ENCODE results near the gene CD4. TPM values are rescaled to one million over a fixed set of nuclear protein-coding genes. Genes with fewer than 3 reads are reported as not detected.

The CD4 gene
- total RNA-seq, 2 donors from 2014 or later, result 0.77 to 1.3 TPM

- H3K27ac Mint-ChIP-seq, result no peak overlapping the region
- 93 to 100% methylated on average over 3 to 4 of the region's 4 CpGs for WGBS, 2 experiments (ENCODE audit: insufficient coverage in 1 of 2, insufficient read length in 1 of 2)
- H3K36me3 Mint-ChIP-seq (ENCODE audit: low read depth), result peaks cover 31% of the 10 kb centered on the region
- no peak for TF ChIP-seq CTCF (conservative IDR thresholded peaks at IDR 0.05)
- DNase-seq, result no peak
- H3K4me3 Mint-ChIP-seq, result peak overlapping the region; percentile 82
- H3K27me3 Mint-ChIP-seq (ENCODE audit: insufficient read depth), result peaks cover 40% of the 10 kb centered on the region
- no peak overlapping the region for H3K27ac ChIP-seq (ENCODE audit: low read depth, low read length)
- peaks cover 26% of the 10 kb centered on the region for H3K36me3 ChIP-seq (ENCODE audit: control insufficient read depth, insufficient read depth, low read length)
- peaks cover 8% of the 10 kb centered on the region for H3K4me1 ChIP-seq (ENCODE audit: control insufficient read depth, insufficient read depth, low read length)
- H3K27me3 ChIP-seq (ENCODE audit: control insufficient read depth, insufficient read depth, low read length, poor library complexity, severe bottlenecking), result peaks cover 11% of the 10 kb centered on the region
- H3K9me3 Mint-ChIP-seq, result no peaks in the 10 kb centered on the region
- no peaks in the 10 kb centered on the region for H3K9me3 ChIP-seq (ENCODE audit: control insufficient read depth, low read length)
- no peak overlapping the region for H3K4me3 ChIP-seq (ENCODE audit: low read length)
- peaks cover 40% of the 10 kb centered on the region for H3K4me1 Mint-ChIP-seq
- no peak overlapping the region for H3K9ac ChIP-seq (ENCODE audit: extremely low read depth, low read length, poor library complexity, severe bottlenecking)
Measured at GRCh38 chr12:6769666-6770065, 19.7 kb upstream of the CD4 start.

DNA sequence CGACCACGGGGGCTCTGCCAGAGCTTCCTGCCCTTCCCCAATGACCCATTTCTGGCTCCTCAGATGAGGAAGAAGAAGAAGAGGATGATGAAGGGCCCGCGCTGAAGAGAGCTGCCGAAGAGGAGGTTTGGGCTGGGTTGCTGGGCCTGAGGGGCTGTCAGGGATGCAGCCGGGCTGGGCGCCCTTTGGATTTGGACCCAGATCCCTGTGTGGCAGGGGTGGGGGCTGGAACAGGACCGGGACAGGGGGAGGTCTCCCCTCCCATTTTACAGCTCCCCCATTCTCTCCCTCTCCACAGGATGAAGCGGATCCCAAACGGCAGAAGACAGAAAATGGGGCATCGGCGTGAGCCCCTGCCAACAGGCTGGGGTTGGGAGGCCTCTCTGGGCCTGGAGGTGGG, 19.2 kb upstream of the CD4 start:
- Histone ChIP-seq H3K27ac (ENCODE audit: low read depth, low read length) (peak overlapping the region; percentile 49), H3K27me3 (ENCODE audit: control insufficient read depth, insufficient read depth, low read length, poor library complexity, severe bottlenecking) (peaks cover 11% of the 10 kb centered on the region), H3K9me3 (ENCODE audit: control insufficient read depth, low read length) (no peaks in the 10 kb centered on the region), H3K4me1 (ENCODE audit: control insufficient read depth, insufficient read depth, low read length) (peaks cover 8% of the 10 kb centered on the region), H3K4me3 (ENCODE audit: low read length) (no peak overlapping the region), H3K36me3 (ENCODE audit: control insufficient read depth, insufficient read depth, low read length) (peaks cover 26% of the 10 kb centered on the region), H3K9ac (ENCODE audit: extremely low read depth, low read length, poor library complexity, severe bottlenecking) (no peak overlapping the region)
- no peak for TF ChIP-seq CTCF (conservative IDR thresholded peaks at IDR 0.05)
- no peak for DNase-seq
- Mint-ChIP-seq H3K27me3 (ENCODE audit: insufficient read depth) (peaks cover 44% of the 10 kb centered on the region), H3K9me3 (no peaks in the 10 kb centered on the region), H3K4me1 (peaks cover 41% of the 10 kb centered on the region), H3K27ac (no peak overlapping the region), H3K36me3 (ENCODE audit: low read depth) (peaks cover 36% of the 10 kb centered on the region), H3K4me3 (no peak overlapping the region)
- 94 to 99% methylated on average over 2 to 12 of the region's 12 CpGs for WGBS, 2 experiments (ENCODE audit: insufficient coverage in 1 of 2, insufficient read length in 1 of 2)

DNA sequence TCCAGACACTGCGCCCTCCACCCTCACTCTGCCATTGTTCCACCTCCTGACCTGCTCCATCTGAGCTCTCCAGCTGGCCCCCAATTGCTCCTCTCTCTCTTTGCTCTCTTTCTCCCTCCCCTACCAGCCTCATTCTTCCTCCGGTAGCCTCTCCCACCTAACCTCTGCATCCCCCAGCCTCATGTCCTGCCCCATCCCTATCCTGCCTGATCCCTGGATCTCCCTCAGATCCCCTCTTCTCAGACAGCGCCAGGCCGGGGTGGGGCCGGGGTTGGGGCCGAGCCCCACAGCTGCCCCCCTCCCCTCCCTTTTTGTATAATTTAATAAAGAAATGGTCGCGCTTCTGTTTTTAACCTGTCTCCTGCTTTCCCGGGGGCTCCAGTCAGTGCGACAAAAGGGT, 18.7 kb upstream of the CD4 start:
- H3K4me3 Mint-ChIP-seq, result no peak overlapping the region
- no peaks in the 10 kb centered on the region for H3K9me3 Mint-ChIP-seq
- Histone ChIP-seq H3K36me3 (ENCODE audit: control insufficient read depth, insufficient read depth, low read length) (peaks cover 28% of the 10 kb centered on the region), H3K4me1 (ENCODE audit: control insufficient read depth, insufficient read depth, low read length) (peaks cover 8% of the 10 kb centered on the region), H3K27ac (ENCODE audit: low read depth, low read length) (peak overlapping the region; percentile 49), H3K9ac (ENCODE audit: extremely low read depth, low read length, poor library complexity, severe bottlenecking) (no peak overlapping the region), H3K9me3 (ENCODE audit: control insufficient read depth, low read length) (no peaks in the 10 kb centered on the region), H3K4me3 (ENCODE audit: low read length) (no peak overlapping the region), H3K27me3 (ENCODE audit: control insufficient read depth, insufficient read depth, low read length, poor library complexity, severe bottlenecking) (peaks cover 11% of the 10 kb centered on the region)
- H3K27ac Mint-ChIP-seq, result no peak overlapping the region
- no peak for DNase-seq
- TF ChIP-seq CTCF (conservative IDR thresholded peaks at IDR 0.05), result no peak
- WGBS, 2 experiments (ENCODE audit: insufficient coverage in 1 of 2, insufficient read length in 1 of 2), result 94 to 96% methylated on average over 4 to 10 of the region's 10 CpGs
- H3K36me3 Mint-ChIP-seq (ENCODE audit: low read depth), result peaks cover 41% of the 10 kb centered on the region
- peaks cover 49% of the 10 kb centered on the region for H3K27me3 Mint-ChIP-seq (ENCODE audit: insufficient read depth)
- peaks cover 40% of the 10 kb centered on the region for H3K4me1 Mint-ChIP-seq
